GM21717 (cell line): Measurements from ENCODE around the gene MCM6.

Experiments
- ATAC-seq: cut with Tn5 transposase; IDR thresholded peaks from one replicate; pipeline ENCODE4 v1.9.1; 2021; ENCODE audit warnings: mild to moderate bottlenecking, moderate library complexity; ENCODE audit not compliant: unreplicated experiment

Gene MCM6

GRCh38 chr2:135870571-135870970 is 5.7 kb downstream of the MCM6 start:
- no peak for ATAC-seq

GRCh38 chr2:135863233-135863632 is 13.0 kb downstream of the MCM6 start:
- no peak for ATAC-seq

DNA sequence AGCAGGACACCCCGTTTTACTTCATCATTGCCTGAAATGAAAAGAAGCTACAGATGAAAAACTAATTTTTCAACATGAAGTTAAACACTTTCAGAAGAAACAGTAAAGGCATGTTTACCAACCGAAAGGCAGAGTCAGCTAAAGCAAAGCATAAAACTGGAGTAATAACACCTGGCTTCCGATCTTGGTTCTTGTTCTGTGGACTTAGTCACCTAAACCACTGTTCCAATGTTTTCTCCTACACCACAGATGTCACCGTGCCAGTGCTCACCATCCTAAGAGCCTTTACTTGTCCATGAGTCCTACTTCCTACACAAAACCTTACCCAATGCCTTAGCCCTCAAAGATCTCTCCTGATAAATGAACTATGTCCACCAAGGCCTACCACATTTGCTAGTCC is 13.5 kb downstream of the MCM6 start:
- ATAC-seq: no peak

- no peak for ATAC-seq
These were observed 22.8 kb downstream of the MCM6 start for GRCh38 chr2:135853401-135853800.

DNA sequence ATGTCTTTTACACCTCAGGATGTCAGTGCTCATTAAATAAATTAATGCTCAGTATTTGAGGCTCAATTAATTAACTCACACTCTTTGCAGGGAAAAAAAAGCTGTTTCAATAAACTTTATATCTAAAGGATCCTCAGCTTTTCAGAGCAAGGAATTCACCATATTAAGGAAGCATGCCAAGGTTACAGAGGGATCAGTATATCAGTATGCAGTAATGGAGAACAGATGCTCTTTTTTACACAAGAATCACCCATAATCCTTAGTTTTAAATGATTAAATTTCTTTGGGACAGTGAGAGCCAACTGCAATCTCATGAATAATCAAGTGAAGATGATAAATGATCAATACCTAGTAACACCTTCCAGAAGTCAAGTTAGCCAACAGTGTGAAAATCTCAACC is 24.4 kb downstream of the MCM6 start:
- no peak for ATAC-seq

DNA sequence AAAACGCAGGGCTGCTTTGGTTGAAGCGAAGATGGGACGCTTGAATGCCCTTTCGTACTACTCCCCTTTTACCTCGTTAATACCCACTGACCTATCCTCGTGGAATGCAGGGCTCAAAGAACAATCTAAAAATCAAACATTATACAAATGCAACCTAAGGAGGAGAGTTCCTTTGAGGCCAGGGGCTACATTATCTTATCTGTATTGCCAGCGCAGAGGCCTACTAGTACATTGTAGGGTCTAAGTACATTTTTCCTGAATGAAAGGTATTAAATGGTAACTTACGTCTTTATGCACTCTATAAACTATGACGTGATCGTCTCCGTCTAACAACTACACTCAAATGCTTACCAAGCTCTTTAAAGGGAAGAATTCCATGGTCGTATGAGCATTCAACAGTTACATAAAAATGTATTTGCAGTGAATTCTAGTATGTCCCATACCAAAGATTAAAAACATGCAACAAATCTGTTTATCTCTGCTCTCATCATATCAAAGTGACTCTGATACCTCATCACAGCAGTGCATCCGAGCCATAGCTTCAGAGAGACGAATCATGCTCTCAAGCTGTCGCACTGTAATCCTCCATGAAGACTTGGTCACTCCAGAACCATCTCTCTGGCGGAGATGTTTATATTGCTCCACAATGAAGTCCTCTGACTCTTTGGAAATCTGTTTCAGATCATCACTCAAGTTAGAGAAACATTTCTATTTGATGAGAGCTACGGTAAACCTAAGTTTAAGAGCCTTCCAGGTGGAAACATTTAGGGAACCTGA is 25.2 kb downstream of the MCM6 start:
- no peak for ATAC-seq

GRCh38 chr2:135849087-135849486 is 27.2 kb downstream of the MCM6 start:
- ATAC-seq: no peak

DNA sequence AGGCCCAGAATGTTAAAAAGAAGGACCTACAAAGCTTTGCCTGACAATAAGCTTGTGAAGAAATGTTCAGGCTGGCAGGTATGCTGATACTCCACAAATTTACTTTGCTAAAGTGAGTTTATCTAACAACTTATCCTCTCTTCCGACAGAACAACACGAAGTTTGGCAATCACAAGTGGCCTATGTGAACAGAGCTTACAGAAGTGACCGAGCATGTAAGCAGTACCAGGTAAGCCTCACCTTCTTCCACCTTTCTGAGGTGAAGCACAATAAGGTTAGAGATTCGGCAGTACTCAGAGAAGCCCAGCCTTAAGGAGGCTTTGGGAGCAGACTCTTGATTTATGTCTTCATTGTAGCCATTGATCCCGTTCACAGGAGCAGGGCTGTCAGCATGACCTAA is 30.2 kb downstream of the MCM6 start:
- no peak for ATAC-seq

- ATAC-seq: no peak
These were observed 31.0 kb downstream of the MCM6 start for GRCh38 chr2:135845257-135845656.

GRCh38 chr2:135844301-135844895 is 31.8 kb downstream of the MCM6 start:
- no peak for ATAC-seq

GRCh38 chr2:135843671-135844070 is 32.6 kb downstream of the MCM6 start:
- ATAC-seq: no peak

DNA sequence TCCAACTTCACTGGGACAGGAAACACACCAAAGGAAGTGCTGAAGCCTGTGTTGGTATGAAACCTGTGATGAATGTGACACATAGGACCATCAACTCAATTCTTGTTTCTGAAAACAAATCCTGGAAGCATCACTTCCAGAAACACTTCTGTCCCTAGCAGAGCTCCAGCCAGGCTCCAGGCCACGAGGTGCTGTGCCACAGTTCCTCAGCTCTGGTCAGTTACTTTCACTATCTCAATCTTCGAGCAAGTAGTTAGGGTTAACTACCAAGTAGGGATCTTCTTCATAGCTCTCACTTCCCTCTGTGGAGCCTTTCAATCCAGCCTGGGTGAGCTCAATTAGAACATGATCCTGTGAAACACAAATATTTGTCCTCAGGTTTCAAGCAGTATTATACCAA is 35.6 kb downstream of the MCM6 start:
- no peak for ATAC-seq

GRCh38 chr2:135839713-135840112 is 36.5 kb downstream of the MCM6 start:
- no peak for ATAC-seq

DNA sequence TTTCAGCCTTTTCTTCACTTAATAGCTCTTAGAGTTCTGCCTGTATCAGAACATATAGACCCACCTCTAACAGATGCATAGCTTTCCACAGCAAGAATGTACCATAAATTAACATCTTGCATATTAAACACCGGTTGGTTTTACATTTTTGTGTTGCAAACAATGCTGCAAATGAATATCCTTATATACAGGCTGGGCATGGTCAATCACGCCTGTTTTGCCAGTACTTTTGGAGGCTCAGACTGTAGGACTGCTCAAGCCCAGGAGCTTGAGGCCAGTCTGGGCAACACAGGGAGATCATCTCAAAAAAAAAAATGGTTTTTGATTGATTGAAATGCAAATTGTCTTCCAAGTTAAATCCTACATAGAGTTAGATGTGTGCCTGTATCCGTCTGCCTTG is 37.7 kb downstream of the MCM6 start:
- ATAC-seq: no peak

- no peak for ATAC-seq
These were observed 39.5 kb downstream of the MCM6 start, which contains the start of gene LCT for GRCh38 chr2:135836596-135837270. TSS of gene LCT (minus strand) at chr2:135837184. CDS start at chr2:135837169, 15 bp downstream.

- ATAC-seq: no peak
These were observed 43.4 kb downstream of the MCM6 start for GRCh38 chr2:135832891-135833290.

GRCh38 chr2:135831180-135831812 is 44.9 kb downstream of the MCM6 start:
- ATAC-seq: no peak

GRCh38 chr2:135829378-135830135 is 46.7 kb downstream of the MCM6 start:
- no peak for ATAC-seq

- no peak for ATAC-seq
These were observed 49.7 kb downstream of the MCM6 start for GRCh38 chr2:135826544-135826943.

- ATAC-seq: no peak
These were observed 50.6 kb downstream of the MCM6 start for GRCh38 chr2:135825550-135826176.
